GM19043 (cell line): ENCODE measurements around the gene KRT77.

Experiments
- ATAC-seq: cut with Tn5 transposase; IDR thresholded peaks from one replicate; pipeline ENCODE4 v1.9.1; 2021; ENCODE audit warnings: low read depth; ENCODE audit not compliant: unreplicated experiment

Gene KRT77

GRCh38 chr12:52659951-52660350 lies 43.4 kb downstream of the KRT77 start:
- no peak for ATAC-seq

- no peak for ATAC-seq
These were observed 43.9 kb downstream of the KRT77 start for GRCh38 chr12:52659395-52659794.

GRCh38 chr12:52658196-52658595 lies 45.1 kb downstream of the KRT77 start:
- ATAC-seq = no peak

GRCh38 chr12:52657250-52657902 lies 45.9 kb downstream of the KRT77 start:
- no peak for ATAC-seq

GRCh38 chr12:52656616-52657015 lies 46.7 kb downstream of the KRT77 start:
- ATAC-seq = no peak

GRCh38 chr12:52655720-52656124 lies 47.6 kb downstream of the KRT77 start:
- no peak for ATAC-seq

GRCh38 chr12:52655251-52655650 lies 48.1 kb downstream of the KRT77 start:
- no peak for ATAC-seq

- ATAC-seq = no peak
These were observed 51.5 kb downstream of the KRT77 start, which contains the start of gene KRT2 for GRCh38 chr12:52651726-52652261. KRT2 (minus strand) TSS chr12:52652211; CDS start chr12:52652142, 69 bp downstream.

GRCh38 chr12:52650520-52651081 lies 52.7 kb downstream of the KRT77 start:
- ATAC-seq = no peak

GRCh38 chr12:52649066-52649465 lies 54.3 kb downstream of the KRT77 start:
- no peak for ATAC-seq

- no peak for ATAC-seq
These were observed 55.2 kb downstream of the KRT77 start for GRCh38 chr12:52648012-52648550.

GRCh38 chr12:52647601-52648000 lies 55.7 kb downstream of the KRT77 start:
- ATAC-seq = no peak

- ATAC-seq = no peak
These were observed 56.7 kb downstream of the KRT77 start for GRCh38 chr12:52646613-52647012.

GRCh38 chr12:52645982-52646381 lies 57.3 kb downstream of the KRT77 start:
- ATAC-seq = no peak

- no peak for ATAC-seq
These were observed 58.1 kb downstream of the KRT77 start for GRCh38 chr12:52645120-52645761.

- no peak for ATAC-seq
These were observed 59.3 kb downstream of the KRT77 start for GRCh38 chr12:52644078-52644415.

GRCh38 chr12:52643233-52644077 lies 59.9 kb downstream of the KRT77 start:
- ATAC-seq = no peak

- ATAC-seq = no peak
These were observed 61.9 kb downstream of the KRT77 start for GRCh38 chr12:52641468-52641867.
